ENCODE results near the gene BAG1. TPM values are rescaled to one million over a fixed set of nuclear protein-coding genes. Genes with fewer than 3 reads are reported as not detected.

Gene BAG1
- total RNA-seq, 2 experiments from 2014 or later = 47.9 to 65.8 TPM

DNA sequence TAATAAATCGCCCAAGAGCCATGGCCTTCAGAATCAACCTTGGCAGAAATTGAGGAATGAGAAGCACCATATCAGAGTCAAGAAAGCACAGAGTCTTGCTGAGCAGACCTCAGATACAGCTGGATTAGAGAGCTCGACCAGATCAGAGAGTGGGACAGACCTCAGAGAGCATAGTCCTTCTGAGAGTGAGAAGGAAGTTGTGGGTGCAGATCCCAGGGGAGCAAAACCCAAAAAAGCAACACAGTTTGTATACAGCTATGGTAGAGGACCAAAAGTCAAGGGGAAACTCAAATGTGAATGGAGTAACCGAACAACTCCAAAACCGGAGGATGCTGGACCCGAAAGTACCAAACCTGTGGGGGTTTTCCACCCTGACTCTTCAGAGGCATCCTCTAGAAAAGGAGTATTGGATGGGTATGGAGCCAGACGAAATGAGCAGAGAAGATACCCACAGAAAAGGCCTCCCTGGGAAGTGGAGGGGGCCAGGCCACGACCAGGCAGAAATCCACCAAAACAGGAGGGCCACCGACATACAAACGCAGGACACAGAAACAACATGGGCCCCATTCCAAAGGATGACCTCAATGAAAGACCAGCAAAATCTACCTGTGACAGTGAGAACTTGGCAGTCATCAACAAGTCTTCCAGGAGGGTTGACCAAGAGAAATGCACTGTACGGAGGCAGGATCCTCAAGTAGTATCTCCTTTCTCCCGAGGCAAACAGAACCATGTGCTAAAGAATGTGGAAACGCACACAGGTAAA is 30.3 kb upstream of the BAG1 start:
- peak overlapping the region; percentile 50 for H3K4me3 Mint-ChIP-seq
- intact Hi-C loops (cut with DNase I, micrococcal nuclease) = loop anchor here (1.0 to 10.0 kb wide), 5 partner anchors 11 to 1780 kb away; partner anchors contain the start of genes ACO1 (in 1 of the 2), AQP3 (in 1 of the 2), FANCG (in 1 of the 2) and UBAP1 (in 1 of the 2)
- no peaks in the 10 kb centered on the region for H3K9me3 Mint-ChIP-seq (ENCODE audit: low read depth)
- H3K4me1 Mint-ChIP-seq = peaks cover 88% of the 10 kb centered on the region
- POLR2A ChIA-PET = no interaction called here
- ATAC-seq (no peak), DNase-seq (no peak)
- peaks cover 70% of the 10 kb centered on the region for H3K36me3 Mint-ChIP-seq (ENCODE audit: low read depth)
- H3K27me3 Mint-ChIP-seq = no peaks in the 10 kb centered on the region
- CTCF ChIA-PET = interaction anchor here (1.0 kb wide), 1 partner anchor 32 kb away, joined by 3 read pairs; no protein-coding TSS in a partner anchor
- peak overlapping the region; percentile 93 for H3K27ac Mint-ChIP-seq

DNA sequence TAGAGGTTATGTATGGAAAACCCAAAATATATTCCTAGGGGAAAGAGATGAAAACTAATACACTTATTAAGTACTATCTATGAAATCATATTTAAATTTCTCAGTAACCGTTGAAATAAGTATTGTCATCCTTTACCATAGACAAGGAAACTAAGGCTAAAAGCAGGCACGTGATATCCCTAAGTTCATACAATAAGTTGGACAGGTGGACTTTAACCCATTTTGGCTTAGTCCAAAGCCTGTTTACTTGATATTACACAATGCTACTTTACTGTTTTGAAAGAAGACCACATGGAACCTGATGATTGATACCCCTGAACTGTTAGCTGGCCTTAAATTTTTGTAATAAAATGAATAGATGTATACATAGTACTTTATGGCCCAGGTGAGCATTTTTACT is 29.3 kb upstream of the BAG1 start:
- DNase-seq (no peak), ATAC-seq (no peak)
- Mint-ChIP-seq H3K9me3 (ENCODE audit: low read depth) (no peaks in the 10 kb centered on the region), H3K36me3 (ENCODE audit: low read depth) (peaks cover 61% of the 10 kb centered on the region), H3K4me1 (peaks cover 80% of the 10 kb centered on the region), H3K4me3 (no peak overlapping the region), H3K27ac (peak overlapping the region; percentile 93), H3K27me3 (no peaks in the 10 kb centered on the region)
- POLR2A ChIA-PET = no interaction called here
- CTCF ChIA-PET = no interaction called here
- intact Hi-C loops (cut with DNase I, micrococcal nuclease) = loop anchor here (5.0 to 10.0 kb wide), 4 partner anchors 154 to 1781 kb away; partner anchors contain the start of genes ACO1 (in 1 of the 2), AQP3 (in 1 of the 2), FANCG (in 1 of the 2) and UBAP1 (in 1 of the 2)

DNA sequence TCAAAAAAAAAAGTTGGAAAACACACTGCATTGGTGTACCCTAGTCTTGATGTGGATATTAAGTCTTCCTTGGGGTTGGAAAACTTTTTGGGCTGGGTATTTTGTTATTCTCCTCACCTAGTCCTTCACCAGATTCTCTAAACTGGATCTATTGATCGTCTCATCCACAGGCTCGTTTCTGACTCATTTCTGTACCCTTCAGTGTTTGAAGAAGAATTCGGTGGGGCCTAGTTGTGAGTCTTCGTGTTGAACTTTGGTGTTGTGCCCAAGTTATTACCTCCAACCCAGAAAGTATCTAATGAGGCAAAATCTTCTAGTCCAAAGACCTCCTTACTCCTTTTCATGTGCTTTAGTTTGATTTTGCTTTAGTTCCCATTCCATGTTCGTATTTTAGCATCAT is 27.4 kb upstream of the BAG1 start:
- CTCF ChIA-PET = no interaction called here
- H3K36me3 Mint-ChIP-seq (ENCODE audit: low read depth) = peaks cover 42% of the 10 kb centered on the region

DNA sequence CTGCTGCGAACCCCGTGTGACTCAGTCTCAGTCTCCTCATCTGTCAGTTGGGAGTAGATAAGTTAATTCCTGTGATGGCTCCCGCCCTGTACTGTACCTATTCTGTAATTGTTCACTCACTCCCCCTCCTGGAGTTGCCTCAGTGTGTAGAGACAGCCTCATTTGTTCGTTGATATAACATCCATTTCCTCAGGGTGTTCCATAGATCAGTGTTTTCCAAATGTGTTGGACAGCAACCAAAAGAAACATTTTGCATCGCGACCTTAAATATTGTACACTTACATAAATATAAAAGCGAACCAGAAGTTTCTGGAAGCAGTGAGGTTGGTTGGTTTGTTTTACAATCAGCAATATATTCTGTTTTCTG is 26.5 kb upstream of the BAG1 start:
- no peak for ATAC-seq
- POLR2A ChIA-PET = interaction anchor here (1.0 to 1.4 kb wide), 5 partner anchors 13 to 266 kb away, joined by 3 to 10 read pairs (median 4); partner anchors contain the start of genes DNAJA1 and SMU1
- Mint-ChIP-seq H3K27me3 (no peaks in the 10 kb centered on the region), H3K9me3 (ENCODE audit: low read depth) (no peaks in the 10 kb centered on the region), H3K36me3 (ENCODE audit: low read depth) (peaks cover 35% of the 10 kb centered on the region), H3K4me3 (peak overlapping the region; percentile 90), H3K4me1 (peaks cover 70% of the 10 kb centered on the region), H3K27ac (peak overlapping the region; percentile 99)
- DNase-seq = no peak
- intact Hi-C loops (cut with DNase I, micrococcal nuclease) = loop anchor here (2.0 to 10.0 kb wide), 5 partner anchors 52 to 1784 kb away; partner anchors contain the start of genes ACO1 (in 1 of the 2), AQP3 (in 1 of the 2), FANCG (in 1 of the 2) and UBAP1 (in 1 of the 2)
- CTCF ChIA-PET = interaction anchor here (0.6 to 1.2 kb wide), 4 partner anchors 15 to 471 kb away, joined by 3 to 6 read pairs (median 3); no protein-coding TSS in a partner anchor

More for the DNA sequence above, 27.4 kb upstream of the BAG1 start:
- Mint-ChIP-seq H3K4me3 (peak overlapping the region; percentile 90), H3K9me3 (ENCODE audit: low read depth) (no peaks in the 10 kb centered on the region), H3K27ac (peak overlapping the region; percentile 99), H3K27me3 (no peaks in the 10 kb centered on the region), H3K4me1 (peaks cover 75% of the 10 kb centered on the region)
- POLR2A ChIA-PET = no interaction called here
- intact Hi-C loops (cut with DNase I, micrococcal nuclease) = loop anchor here (2.0 to 10.0 kb wide), 5 partner anchors 51 to 1783 kb away; partner anchors contain the start of genes ACO1 (in 1 of the 2), AQP3 (in 1 of the 2), FANCG (in 1 of the 2) and UBAP1 (in 1 of the 2)
- no peak for ATAC-seq
- no peak for DNase-seq

DNA sequence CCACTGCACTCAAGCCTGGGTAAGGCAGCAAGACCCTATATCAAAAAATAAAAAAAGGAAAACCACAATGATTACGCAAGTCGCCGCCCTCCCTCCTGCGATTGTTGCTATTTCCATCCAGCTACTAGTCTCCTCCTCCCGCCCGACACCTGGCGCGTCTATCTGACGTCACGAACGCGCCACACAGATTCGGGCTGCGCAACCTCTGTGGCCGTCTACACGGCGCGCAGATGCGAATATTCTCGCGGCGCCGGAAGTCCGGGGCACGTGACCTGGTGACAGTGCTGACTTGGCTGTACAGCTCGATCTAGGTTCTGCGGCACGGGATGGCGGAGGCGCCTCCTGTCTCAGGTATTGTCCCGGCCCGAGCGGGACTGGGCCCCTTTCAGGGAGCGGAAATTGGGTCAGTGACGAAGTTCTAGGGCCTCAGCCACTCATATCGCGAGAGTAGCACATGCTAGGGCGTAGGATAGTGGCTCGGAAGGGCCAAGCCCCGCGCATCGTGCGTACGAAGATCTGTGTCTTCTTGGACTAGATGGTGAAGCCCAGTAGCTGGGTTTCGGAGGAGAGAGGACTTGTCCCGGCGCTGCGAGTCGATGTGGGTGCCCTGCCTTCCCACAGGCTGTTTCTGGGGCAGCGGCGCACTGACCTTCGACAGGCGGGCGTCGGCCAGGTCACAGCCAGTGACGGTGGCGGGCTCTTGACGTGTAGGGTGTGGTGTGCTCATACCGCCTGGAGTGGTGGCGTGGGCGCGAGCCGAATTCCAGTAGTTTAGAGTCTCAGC is 25.9 kb upstream of the BAG1 start, which contains the start of gene NFX1:
TSS of gene NFX1 (plus strand) at position 270 of the 784 bp plus-strand sequence. CDS start at position 327, 57 bp downstream.
- H3K36me3 Mint-ChIP-seq (ENCODE audit: low read depth) = peaks cover 31% of the 10 kb centered on the region
- peak within 1 kb of the TSS; percentile 90 for H3K4me3 Mint-ChIP-seq
- no peaks in the 10 kb centered on the region for H3K9me3 Mint-ChIP-seq (ENCODE audit: low read depth)
- no peaks in the 10 kb centered on the region for H3K27me3 Mint-ChIP-seq
- intact Hi-C loops (cut with DNase I, micrococcal nuclease) = loop anchor here (1.0 to 10.0 kb wide), 18 partner anchors 16 to 1784 kb away; partner anchors contain the start of genes B4GALT1 (in 2 of the 2), BAG1 (in 2 of the 2), SMU1 (in 2 of the 2) and ACO1 (in 1 of the 2)
- H3K27ac Mint-ChIP-seq = peak within 1 kb of the TSS; percentile 99
- peak; percentile 89 for ATAC-seq
- ChIA-PET POLR2A (interaction anchor here (0.6 to 1.4 kb wide), 12 partner anchors 8 to 265 kb away, joined by 3 to 10 read pairs (median 4); partner anchors contain the start of genes DNAJA1 and SMU1), CTCF (interaction anchor here (0.6 to 1.5 kb wide), 8 partner anchors 14 to 472 kb away, joined by 3 to 6 read pairs (median 3); no protein-coding TSS in a partner anchor)
- peaks cover 64% of the 10 kb centered on the region for H3K4me1 Mint-ChIP-seq
- peak; percentile 99 for DNase-seq

DNA sequence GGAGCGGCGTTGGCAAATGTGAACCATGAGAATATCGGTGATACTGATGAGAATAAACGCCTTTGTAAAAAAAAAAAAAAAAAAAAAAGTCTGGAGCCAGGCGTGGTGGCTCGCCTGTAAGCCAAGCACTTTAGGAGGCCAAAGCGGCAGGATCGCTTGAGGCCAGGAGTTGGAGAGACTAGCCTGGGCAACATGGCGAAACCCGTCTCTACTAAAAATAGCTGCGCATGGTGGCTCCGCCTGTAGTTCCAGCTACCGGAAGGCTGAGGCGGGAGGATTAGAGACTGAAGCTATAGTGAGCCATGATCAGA is 25.4 kb upstream of the BAG1 start:
- DNase-seq (no peak), ATAC-seq (no peak)
- POLR2A ChIA-PET = interaction anchor here (0.6 to 1.4 kb wide), 10 partner anchors 9 to 265 kb away, joined by 3 to 10 read pairs (median 4); partner anchors contain the start of genes DNAJA1 and SMU1
- Mint-ChIP-seq H3K27ac (peak overlapping the region; percentile 99), H3K9me3 (ENCODE audit: low read depth) (no peaks in the 10 kb centered on the region), H3K27me3 (no peaks in the 10 kb centered on the region), H3K4me1 (peaks cover 60% of the 10 kb centered on the region), H3K4me3 (peak overlapping the region; percentile 90), H3K36me3 (ENCODE audit: low read depth) (peaks cover 29% of the 10 kb centered on the region)
- CTCF ChIA-PET = interaction anchor here (0.6 to 1.5 kb wide), 6 partner anchors 14 to 63 kb away, joined by 3 to 6 read pairs (median 4); no protein-coding TSS in a partner anchor
- intact Hi-C loops (cut with DNase I, micrococcal nuclease) = loop anchor here (1.0 to 10.0 kb wide), 21 partner anchors 16 to 1785 kb away; partner anchors contain the start of genes B4GALT1 (in 2 of the 2), BAG1 (in 2 of the 2), SMU1 (in 2 of the 2) and ACO1 (in 1 of the 2)

DNA sequence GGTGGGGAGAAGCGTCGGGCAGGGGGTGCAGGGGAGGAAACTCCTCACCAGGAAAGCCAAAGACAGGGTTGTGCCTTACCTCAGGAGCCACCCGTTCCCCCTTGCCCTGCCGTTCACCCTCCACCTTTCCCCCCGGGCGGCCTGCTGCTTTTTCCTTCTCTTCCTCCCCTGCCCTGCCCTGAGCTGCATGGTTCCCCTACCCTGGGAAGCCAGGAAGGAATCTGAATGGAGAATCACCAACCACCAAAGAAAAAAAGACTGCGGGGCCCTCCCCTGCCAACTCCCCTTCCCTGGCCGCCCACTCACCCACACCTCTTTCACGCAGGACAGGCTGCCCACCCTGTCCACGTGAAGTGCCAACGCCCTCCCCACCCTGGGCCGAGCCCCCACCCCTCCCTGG is 25.0 kb upstream of the BAG1 start:
- Mint-ChIP-seq H3K27me3 (no peaks in the 10 kb centered on the region), H3K27ac (peak overlapping the region; percentile 99), H3K4me3 (peak overlapping the region; percentile 90), H3K36me3 (ENCODE audit: low read depth) (peaks cover 25% of the 10 kb centered on the region), H3K4me1 (peaks cover 56% of the 10 kb centered on the region), H3K9me3 (ENCODE audit: low read depth) (no peaks in the 10 kb centered on the region)
- CTCF ChIA-PET = interaction anchor here (1.2 to 1.5 kb wide), 3 partner anchors 19 to 63 kb away, joined by 4 to 6 read pairs (median 4); no protein-coding TSS in a partner anchor
- POLR2A ChIA-PET = interaction anchor here (0.7 to 1.4 kb wide), 6 partner anchors 32 to 264 kb away, joined by 3 to 10 read pairs (median 4); partner anchors contain the start of genes DNAJA1 and SMU1
- no peak for ATAC-seq
- peak; percentile 56 for DNase-seq
- intact Hi-C loops (cut with DNase I, micrococcal nuclease) = loop anchor here (5.0 kb wide), 3 partner anchors 88 to 433 kb away; no protein-coding TSS in a partner anchor

DNA sequence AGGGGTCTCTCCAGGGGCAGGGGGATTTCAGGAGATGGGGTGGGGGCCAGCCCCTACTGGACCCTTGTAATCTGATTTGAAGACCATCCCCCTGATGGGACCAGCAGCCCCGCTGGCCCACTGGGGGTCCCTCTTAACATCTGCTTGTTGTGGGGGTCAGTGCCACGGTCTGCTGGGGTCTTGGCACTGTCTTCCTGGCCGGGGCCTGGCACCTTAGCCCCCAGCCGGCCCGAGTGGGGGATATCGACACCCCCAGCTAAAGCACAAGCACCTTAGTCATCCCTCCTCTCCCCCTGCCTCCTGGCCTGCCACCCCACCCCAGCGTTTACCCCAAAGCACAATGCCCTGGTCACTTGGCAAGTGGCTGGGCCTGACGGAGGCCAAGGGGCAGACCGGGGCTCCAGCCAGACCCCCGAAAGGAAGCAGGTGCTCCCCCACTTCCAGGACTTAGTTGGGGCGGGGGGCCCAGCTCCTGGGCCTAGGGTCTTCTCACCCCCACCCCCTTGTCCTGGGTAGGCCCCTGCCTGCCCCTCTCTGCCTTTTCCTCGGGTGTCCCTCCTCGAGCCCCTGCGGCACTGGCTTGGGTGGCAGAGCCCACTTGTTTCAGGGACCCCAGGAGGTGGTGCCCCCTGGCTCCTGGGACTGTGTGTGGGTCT is 24.4 kb upstream of the BAG1 start:
- H3K27ac Mint-ChIP-seq = peak overlapping the region; percentile 99
- H3K9me3 Mint-ChIP-seq (ENCODE audit: low read depth) = no peaks in the 10 kb centered on the region
- peaks cover 51% of the 10 kb centered on the region for H3K4me1 Mint-ChIP-seq
- CTCF ChIA-PET = interaction anchor here (1.5 kb wide), 1 partner anchor 19 kb away, joined by 4 read pairs; no protein-coding TSS in a partner anchor
- no peak for DNase-seq
- no peak for ATAC-seq
- POLR2A ChIA-PET = interaction anchor here (0.6 kb wide), 1 partner anchor 146 kb away, joined by 3 read pairs; no protein-coding TSS in a partner anchor
- H3K36me3 Mint-ChIP-seq (ENCODE audit: low read depth) = peaks cover 21% of the 10 kb centered on the region
- H3K4me3 Mint-ChIP-seq = peak overlapping the region; percentile 90
- intact Hi-C loops (cut with DNase I, micrococcal nuclease) = loop anchor here (5.0 kb wide), 3 partner anchors 88 to 433 kb away; no protein-coding TSS in a partner anchor
- no peaks in the 10 kb centered on the region for H3K27me3 Mint-ChIP-seq

DNA sequence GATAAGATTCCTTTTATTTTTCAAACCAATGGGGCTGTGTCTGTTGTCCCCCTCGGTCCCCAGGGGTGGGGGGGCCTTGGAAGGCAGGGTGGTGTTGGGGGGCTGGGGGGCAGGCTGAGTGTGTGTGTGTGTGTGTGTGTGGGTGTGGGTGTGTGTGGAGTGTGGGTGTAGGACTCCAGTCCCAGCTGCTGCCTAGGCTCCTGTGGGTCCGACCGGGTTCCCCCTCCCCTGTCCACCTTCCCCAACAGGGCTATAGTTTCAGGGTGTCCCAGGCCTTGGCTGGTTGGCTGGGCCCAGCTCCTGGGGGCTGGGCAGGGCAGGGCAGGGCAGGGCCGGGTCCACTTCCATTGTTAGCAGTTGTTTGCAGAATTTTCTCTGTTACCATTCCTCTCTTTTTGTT is 23.7 kb upstream of the BAG1 start:
- Mint-ChIP-seq H3K4me3 (no peak overlapping the region), H3K4me1 (peaks cover 44% of the 10 kb centered on the region), H3K9me3 (ENCODE audit: low read depth) (no peaks in the 10 kb centered on the region), H3K36me3 (ENCODE audit: low read depth) (peaks cover 19% of the 10 kb centered on the region), H3K27ac (peak overlapping the region; percentile 83), H3K27me3 (no peaks in the 10 kb centered on the region)
- CTCF ChIA-PET = interaction anchor here (0.6 to 2.2 kb wide), 8 partner anchors 9 to 184 kb away, joined by 3 to 21 read pairs (median 10); no protein-coding TSS in a partner anchor
- intact Hi-C loops (cut with DNase I, micrococcal nuclease) = loop anchor here (5.0 kb wide), 3 partner anchors 89 to 434 kb away; no protein-coding TSS in a partner anchor
- DNase-seq (no peak), ATAC-seq (no peak)
- POLR2A ChIA-PET = interaction anchor here (0.6 kb wide), 1 partner anchor 147 kb away, joined by 3 read pairs; no protein-coding TSS in a partner anchor
